Cardiac muscle cell (in vitro differentiated cells and primary cell): ENCODE results near the gene PNPLA7. TPM values are rescaled to one million over a fixed set of nuclear protein-coding genes. Genes with fewer than 3 reads are reported as not detected.

Experiments
- DNase-seq, 2 donors: peaks; one replicate each; pipeline versions ENCODE4 v3.0.0 to v3.0.0-alpha.2; 2010 to 2017; ENCODE audit warnings: low read depth in 1 of 2, low spot score in 1 of 2
- H3K27ac ChIP-seq: fragments of 200-600 bp; sonication (generic); 2 replicates; pipeline ENCODE4 v1.5.1; 2016
- H3K27me3 ChIP-seq: fragments of 200-600 bp; sonication (generic); 2 replicates; pipeline ENCODE4 v1.6.0; 2016; ENCODE audit warnings: control low read depth
- H3K36me3 ChIP-seq: fragments of 200-600 bp; sonication (generic); 2 replicates; pipeline ENCODE4 v1.5.1; 2016; ENCODE audit warnings: control low read depth
- H3K4me1 ChIP-seq: fragments of 200-600 bp; sonication (generic); 2 replicates; pipeline ENCODE4 v1.8.1; 2017; ENCODE audit warnings: low read depth, mild to moderate bottlenecking, mixed run types
- H3K4me3 ChIP-seq: fragments of 200-600 bp; sonication (generic); 2 replicates; pipeline ENCODE4 v1.5.1; 2016; ENCODE audit warnings: mild to moderate bottlenecking
- H3K9me3 ChIP-seq: fragments of 200-600 bp; sonication (generic); 2 replicates; pipeline ENCODE4 v1.5.1; 2017; ENCODE audit warnings: low read depth, mild to moderate bottlenecking, control low read depth
- CTCF ChIP-seq: IDR thresholded peaks from 2 replicates; pipeline ENCODE4 v1.5.1; 2012; ENCODE audit warnings: low read depth, mild to moderate bottlenecking, low read length
- polyA plus RNA-seq: library from polyadenylated mRNA; unstranded; fragments of >200 nt; fragmentation: Nextera tagmentation; extraction: Ambion mirVana; gene quantifications from 2 replicates; pipeline ENCODE4 v1.2.1, GENCODE V29; 2016
- total RNA-seq: library from RNA; depleted of rRNA; stranded (reverse); fragments of >200 nt; gene quantifications from 2 replicates; pipeline ENCODE4 v1.2.3, GENCODE V29; 2016

Gene PNPLA7
- total and polyA plus RNA-seq, 2 experiments from 2014 or later: 1.4 to 3.6 TPM

- Histone ChIP-seq H3K4me1 (no peaks in the 10 kb centered on the region), H3K36me3 (no peaks in the 10 kb centered on the region), H3K27me3 (no peaks in the 10 kb centered on the region), H3K9me3 (no peaks in the 10 kb centered on the region), H3K27ac (no peak overlapping the region), H3K4me3 (no peak overlapping the region)
- no peak for TF ChIP-seq CTCF
- no peak for DNase-seq
These were observed 132.8 kb downstream of the PNPLA7 start for GRCh38 chr9:137417161-137418021.

- no peak for TF ChIP-seq CTCF
- Histone ChIP-seq H3K9me3 (no peaks in the 10 kb centered on the region), H3K4me3 (no peak overlapping the region), H3K27ac (no peak overlapping the region), H3K4me1 (peaks cover 4% of the 10 kb centered on the region), H3K27me3 (no peaks in the 10 kb centered on the region), H3K36me3 (no peaks in the 10 kb centered on the region)
- DNase-seq: no peak
These were observed 133.5 kb downstream of the PNPLA7 start for GRCh38 chr9:137416563-137417151.

DNA sequence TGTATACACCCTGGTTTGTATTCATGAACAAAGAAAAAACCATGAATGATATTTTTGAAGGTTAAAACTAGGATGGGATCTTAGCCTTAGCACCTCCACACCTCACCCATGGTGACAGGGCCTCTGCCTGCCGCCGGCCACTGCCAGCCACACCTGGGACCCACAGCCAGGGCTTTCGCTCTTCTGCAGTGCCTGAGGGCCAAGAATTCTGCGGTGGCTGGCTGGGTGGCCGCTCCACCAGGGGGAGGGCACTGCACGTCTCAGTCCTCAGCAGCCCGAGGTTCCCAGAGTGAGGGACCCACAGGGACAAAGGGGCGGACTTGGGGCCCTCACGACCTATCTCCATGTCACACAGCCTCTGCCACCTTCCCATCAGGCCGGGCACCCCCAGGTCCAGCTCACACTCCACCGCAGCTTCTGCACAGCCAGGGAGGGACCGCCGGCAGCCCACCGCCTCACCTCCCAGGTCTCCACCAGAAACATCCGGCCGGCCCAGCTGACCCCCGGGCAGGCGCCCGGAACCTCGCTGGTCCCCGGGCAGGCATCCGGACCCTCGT is 134.1 kb downstream of the PNPLA7 start:
- no peaks in the 10 kb centered on the region for H3K27me3 ChIP-seq
- DNase-seq: no peak
- no peak for TF ChIP-seq CTCF
- H3K4me1 ChIP-seq: peaks cover 4% of the 10 kb centered on the region
- no peak overlapping the region for H3K27ac ChIP-seq
- no peak overlapping the region for H3K4me3 ChIP-seq
- no peaks in the 10 kb centered on the region for H3K36me3 ChIP-seq
- H3K9me3 ChIP-seq: no peaks in the 10 kb centered on the region

DNA sequence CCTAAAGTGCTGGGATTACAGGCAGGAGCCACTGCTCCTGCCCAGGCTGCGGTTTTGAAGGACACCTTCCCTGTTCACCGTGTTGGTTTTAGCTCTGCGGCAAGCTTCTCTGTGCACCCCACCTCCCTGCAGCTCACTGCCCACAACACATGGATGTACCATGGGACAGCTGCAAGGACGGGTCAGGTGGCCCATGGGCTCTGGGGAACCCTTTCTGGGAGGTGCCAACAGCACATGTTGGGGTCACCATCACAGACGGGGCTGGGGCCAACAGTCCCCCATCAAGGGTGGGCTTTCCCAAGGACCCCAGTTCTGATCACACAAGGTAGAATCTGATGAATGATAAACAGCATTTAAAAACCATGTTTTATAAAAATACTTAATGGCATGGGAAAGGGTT is 134.8 kb downstream of the PNPLA7 start:
- Histone ChIP-seq H3K27me3 (no peaks in the 10 kb centered on the region), H3K36me3 (no peaks in the 10 kb centered on the region), H3K9me3 (no peaks in the 10 kb centered on the region), H3K4me3 (no peak overlapping the region), H3K4me1 (peaks cover 4% of the 10 kb centered on the region), H3K27ac (no peak overlapping the region)
- no peak for TF ChIP-seq CTCF
- no peak for DNase-seq

- H3K27me3 ChIP-seq: no peaks in the 10 kb centered on the region
- no peaks in the 10 kb centered on the region for H3K9me3 ChIP-seq
- TF ChIP-seq CTCF: no peak
- H3K4me3 ChIP-seq: no peak overlapping the region
- H3K27ac ChIP-seq: no peak overlapping the region
- DNase-seq: peak in 1 of 2 donors; percentile 35
- H3K4me1 ChIP-seq: peaks cover 4% of the 10 kb centered on the region
- no peaks in the 10 kb centered on the region for H3K36me3 ChIP-seq
These were observed 137.8 kb downstream of the PNPLA7 start for GRCh38 chr9:137412431-137412830.
